ENCODE measurements around the gene ERMP1.

ERMP1 gene

DNA sequence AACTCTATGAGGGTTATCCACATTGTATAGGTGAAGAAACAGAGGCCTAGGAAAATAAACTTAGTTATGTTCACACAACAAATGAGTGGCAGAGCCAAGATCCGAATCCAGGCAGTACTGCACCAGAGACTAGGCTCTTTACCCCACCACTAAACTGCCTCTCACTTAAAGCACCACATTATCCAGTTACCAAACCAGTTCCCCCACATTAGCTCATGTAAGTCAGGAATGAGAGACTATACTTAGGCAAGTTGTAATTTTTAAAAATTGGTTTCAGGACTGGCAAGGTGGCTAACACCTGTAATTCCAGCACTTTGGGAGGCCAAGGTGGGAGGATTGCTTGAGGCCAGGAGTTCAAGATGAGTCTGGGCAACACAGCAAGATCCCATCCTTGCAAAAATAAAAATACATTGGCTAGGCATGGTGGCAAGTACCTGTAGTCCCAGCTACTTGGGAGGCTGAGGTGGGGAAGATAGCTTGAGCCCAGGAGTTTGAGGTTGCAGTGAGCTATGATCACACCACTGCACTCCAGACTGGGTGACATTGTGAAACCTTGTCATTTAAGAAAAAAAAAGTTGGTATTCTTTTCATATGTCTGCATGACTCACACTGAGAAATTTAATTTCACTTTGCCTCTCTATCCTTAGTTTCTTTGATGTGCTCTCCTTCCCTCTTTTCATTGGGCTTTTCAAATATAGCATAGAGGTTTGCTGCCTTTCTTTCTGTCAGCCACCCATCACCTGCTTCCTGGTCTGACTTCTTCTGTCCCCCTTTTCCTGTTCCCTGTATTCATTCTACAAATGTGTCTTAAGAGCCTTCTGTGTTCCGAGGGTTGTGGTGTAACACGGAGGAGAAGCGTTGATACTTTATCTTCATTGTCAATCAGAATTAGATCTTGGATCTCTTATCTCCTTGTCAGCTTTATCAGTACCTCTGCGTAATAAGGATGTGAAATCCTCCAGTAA, 64.7 kb downstream of the ERMP1 start:
- H3K27me3 ChIP-seq (replicated peaks; ENCODE audit: control insufficient read depth, insufficient read depth, low read length): no peaks in the 10 kb centered on the region
- H3K36me3 ChIP-seq (ENCODE audit: control insufficient read depth, insufficient read depth, low read length, severe bottlenecking): peaks cover 97% of the 10 kb centered on the region
- H3K9ac ChIP-seq (ENCODE audit: low read length): no peak overlapping the region
- no peaks in the 10 kb centered on the region for H3K4me1 ChIP-seq (ENCODE audit: control insufficient read depth, insufficient read depth, low read length)
- no peaks in the 10 kb centered on the region for H3K9me3 ChIP-seq (ENCODE audit: control insufficient read depth, low read length)
- peak; percentile 25 for DNase-seq (ENCODE audit: low read depth)
- no peak overlapping the region for H3K4me3 ChIP-seq (ENCODE audit: low read length)

DNA sequence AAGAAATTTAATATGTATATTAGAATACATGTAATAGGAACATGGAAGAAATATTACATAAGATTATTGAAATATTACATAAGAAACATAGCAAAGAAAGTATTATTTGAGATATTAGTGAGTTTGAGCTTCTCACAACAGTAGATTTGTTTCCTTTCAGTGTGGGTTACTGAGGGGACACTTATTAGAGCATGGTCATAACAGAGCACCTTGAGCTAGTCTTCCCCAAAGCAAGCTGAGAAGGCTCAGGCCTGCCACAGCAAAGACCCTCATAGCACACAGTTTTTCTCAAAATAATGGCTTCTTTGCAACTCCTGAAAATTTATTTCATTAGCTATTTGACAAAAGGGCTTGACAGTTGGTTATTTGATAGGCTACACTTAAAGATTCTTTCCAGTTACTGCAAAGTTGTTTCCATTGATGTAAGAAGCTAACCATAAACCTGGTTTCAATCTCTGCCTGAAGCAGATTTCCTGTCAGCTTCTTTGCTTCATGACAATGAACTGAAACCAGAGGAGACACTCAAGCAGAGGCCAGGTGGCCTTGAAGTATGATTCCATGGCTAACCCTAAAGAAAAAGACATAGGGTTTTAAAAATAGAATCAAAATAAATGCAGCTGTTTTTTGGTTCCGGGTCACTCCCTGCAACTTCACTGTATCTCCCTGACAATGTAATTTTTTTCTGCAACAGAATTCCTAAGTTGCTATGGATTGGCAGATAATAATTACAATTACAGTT, 68.6 kb downstream of the ERMP1 start:
- Histone ChIP-seq H3K9me3 (ENCODE audit: control insufficient read depth, low read length) (no peaks in the 10 kb centered on the region), H3K4me3 (ENCODE audit: low read length) (no peak overlapping the region), H3K9ac (ENCODE audit: low read length) (no peak overlapping the region), H3K4me1 (ENCODE audit: control insufficient read depth, insufficient read depth, low read length) (no peaks in the 10 kb centered on the region), H3K36me3 (ENCODE audit: control insufficient read depth, insufficient read depth, low read length, severe bottlenecking) (peaks cover 87% of the 10 kb centered on the region), H3K27me3 (replicated peaks; ENCODE audit: control insufficient read depth, insufficient read depth, low read length) (no peaks in the 10 kb centered on the region)
- no peak for DNase-seq (ENCODE audit: low read depth)

DNA sequence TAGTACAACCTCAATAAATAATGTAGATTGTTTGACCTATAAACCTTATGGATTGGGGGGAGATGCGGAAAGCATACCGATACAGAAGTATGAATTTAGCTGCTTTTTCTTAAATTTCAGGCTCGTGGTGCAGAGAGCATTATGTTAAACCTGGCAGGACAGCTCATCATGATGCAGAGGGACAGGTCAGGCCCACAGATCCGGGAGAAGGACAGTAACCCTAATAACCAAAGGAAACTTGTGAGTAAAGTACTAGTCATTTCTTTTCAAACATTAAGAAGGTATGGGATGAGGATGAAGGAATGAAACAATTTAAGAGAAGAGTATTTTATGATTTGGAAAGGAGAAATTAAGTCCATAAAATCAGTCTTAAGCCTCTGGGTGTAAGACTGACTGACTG, 70.5 kb downstream of the ERMP1 start:
- no peaks in the 10 kb centered on the region for H3K27me3 ChIP-seq (replicated peaks; ENCODE audit: control insufficient read depth, insufficient read depth, low read length)
- no peaks in the 10 kb centered on the region for H3K4me1 ChIP-seq (ENCODE audit: control insufficient read depth, insufficient read depth, low read length)
- H3K4me3 ChIP-seq (ENCODE audit: low read length): no peak overlapping the region
- H3K36me3 ChIP-seq (ENCODE audit: control insufficient read depth, insufficient read depth, low read length, severe bottlenecking): peaks cover 86% of the 10 kb centered on the region
- no peaks in the 10 kb centered on the region for H3K9me3 ChIP-seq (ENCODE audit: control insufficient read depth, low read length)
- H3K9ac ChIP-seq (ENCODE audit: low read length): no peak overlapping the region
- DNase-seq (ENCODE audit: low read depth): no peak

- peaks cover 85% of the 10 kb centered on the region for H3K36me3 ChIP-seq (ENCODE audit: control insufficient read depth, insufficient read depth, low read length, severe bottlenecking)
- H3K27me3 ChIP-seq (replicated peaks; ENCODE audit: control insufficient read depth, insufficient read depth, low read length): no peaks in the 10 kb centered on the region
- no peak overlapping the region for H3K4me3 ChIP-seq (ENCODE audit: low read length)
- H3K9me3 ChIP-seq (ENCODE audit: control insufficient read depth, low read length): no peaks in the 10 kb centered on the region
- DNase-seq (ENCODE audit: low read depth): no peak
- H3K4me1 ChIP-seq (ENCODE audit: control insufficient read depth, insufficient read depth, low read length): no peaks in the 10 kb centered on the region
- H3K9ac ChIP-seq (ENCODE audit: low read length): no peak overlapping the region
Measured at GRCh38 chr9:5760338-5760737, 72.6 kb downstream of the ERMP1 start.

- Histone ChIP-seq H3K36me3 (ENCODE audit: control insufficient read depth, insufficient read depth, low read length, severe bottlenecking) (peaks cover 65% of the 10 kb centered on the region), H3K9me3 (ENCODE audit: control insufficient read depth, low read length) (no peaks in the 10 kb centered on the region), H3K27me3 (replicated peaks; ENCODE audit: control insufficient read depth, insufficient read depth, low read length) (no peaks in the 10 kb centered on the region), H3K4me1 (ENCODE audit: control insufficient read depth, insufficient read depth, low read length) (no peaks in the 10 kb centered on the region), H3K9ac (ENCODE audit: low read length) (no peak overlapping the region), H3K4me3 (ENCODE audit: low read length) (no peak overlapping the region)
- no peak for DNase-seq (ENCODE audit: low read depth)
Measured at GRCh38 chr9:5756633-5757032, 76.3 kb downstream of the ERMP1 start.

GRCh38 chr9:5750569-5750968, 82.3 kb downstream of the ERMP1 start:
- H3K9me3 ChIP-seq (ENCODE audit: control insufficient read depth, low read length): no peaks in the 10 kb centered on the region
- no peaks in the 10 kb centered on the region for H3K27me3 ChIP-seq (replicated peaks; ENCODE audit: control insufficient read depth, insufficient read depth, low read length)
- H3K36me3 ChIP-seq (ENCODE audit: control insufficient read depth, insufficient read depth, low read length, severe bottlenecking): peaks cover 62% of the 10 kb centered on the region
- H3K4me3 ChIP-seq (ENCODE audit: low read length): no peak overlapping the region
- H3K4me1 ChIP-seq (ENCODE audit: control insufficient read depth, insufficient read depth, low read length): no peaks in the 10 kb centered on the region
- DNase-seq (ENCODE audit: low read depth): no peak
- no peak overlapping the region for H3K9ac ChIP-seq (ENCODE audit: low read length)

DNA sequence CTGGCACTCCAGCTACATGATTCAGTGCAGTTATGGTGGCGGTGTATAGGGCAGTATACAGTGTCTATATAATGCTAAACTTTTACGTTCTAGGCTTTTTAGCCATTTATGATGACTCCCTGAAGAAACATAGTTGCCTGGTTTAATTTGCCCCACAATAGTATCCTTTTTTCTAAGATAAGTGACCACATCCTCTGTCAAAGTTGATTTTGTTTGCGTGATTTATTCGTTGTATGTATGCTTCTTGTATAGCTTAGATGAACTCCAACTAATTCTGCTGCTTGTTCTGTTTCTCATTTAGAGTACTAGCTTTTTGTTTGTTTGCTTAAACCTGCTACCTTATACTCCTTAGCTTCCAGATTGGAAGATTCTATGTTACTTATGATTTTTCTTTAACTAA, 83.6 kb downstream of the ERMP1 start:
- H3K4me3 ChIP-seq (ENCODE audit: low read length): no peak overlapping the region
- H3K9me3 ChIP-seq (ENCODE audit: control insufficient read depth, low read length): no peaks in the 10 kb centered on the region
- no peaks in the 10 kb centered on the region for H3K27me3 ChIP-seq (replicated peaks; ENCODE audit: control insufficient read depth, insufficient read depth, low read length)
- H3K4me1 ChIP-seq (ENCODE audit: control insufficient read depth, insufficient read depth, low read length): no peaks in the 10 kb centered on the region
- H3K36me3 ChIP-seq (ENCODE audit: control insufficient read depth, insufficient read depth, low read length, severe bottlenecking): peaks cover 64% of the 10 kb centered on the region
- no peak for DNase-seq (ENCODE audit: low read depth)
- H3K9ac ChIP-seq (ENCODE audit: low read length): no peak overlapping the region

DNA sequence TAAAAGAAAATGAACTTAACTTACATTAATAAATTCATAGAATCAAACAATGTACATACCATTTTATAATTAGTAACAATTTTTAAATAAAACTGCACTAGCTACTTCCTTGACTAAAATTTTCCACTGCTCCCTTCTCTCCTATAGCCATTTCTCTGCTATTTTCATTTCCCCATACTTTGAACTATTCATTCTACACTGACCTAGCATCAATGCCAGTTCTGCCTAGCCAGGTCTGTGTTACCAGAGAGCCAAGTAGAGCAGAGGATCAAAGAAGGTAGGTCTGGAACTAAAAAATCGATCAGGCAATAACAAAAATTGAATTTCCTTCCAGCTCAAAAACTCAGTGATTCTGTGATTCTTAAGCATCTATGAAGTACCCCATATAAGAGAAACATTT, 84.5 kb downstream of the ERMP1 start:
- no peak for DNase-seq (ENCODE audit: low read depth)
- Histone ChIP-seq H3K4me3 (ENCODE audit: low read length) (no peak overlapping the region), H3K36me3 (ENCODE audit: control insufficient read depth, insufficient read depth, low read length, severe bottlenecking) (peaks cover 65% of the 10 kb centered on the region), H3K9ac (ENCODE audit: low read length) (no peak overlapping the region), H3K9me3 (ENCODE audit: control insufficient read depth, low read length) (no peaks in the 10 kb centered on the region), H3K27me3 (replicated peaks; ENCODE audit: control insufficient read depth, insufficient read depth, low read length) (no peaks in the 10 kb centered on the region), H3K4me1 (ENCODE audit: control insufficient read depth, insufficient read depth, low read length) (no peaks in the 10 kb centered on the region)

- Histone ChIP-seq H3K36me3 (ENCODE audit: control insufficient read depth, insufficient read depth, low read length, severe bottlenecking) (peaks cover 80% of the 10 kb centered on the region), H3K4me3 (ENCODE audit: low read length) (no peak overlapping the region), H3K9ac (ENCODE audit: low read length) (no peak overlapping the region), H3K27me3 (replicated peaks; ENCODE audit: control insufficient read depth, insufficient read depth, low read length) (no peaks in the 10 kb centered on the region), H3K9me3 (ENCODE audit: control insufficient read depth, low read length) (no peaks in the 10 kb centered on the region), H3K4me1 (ENCODE audit: control insufficient read depth, insufficient read depth, low read length) (peaks cover 4% of the 10 kb centered on the region)
- no peak for DNase-seq (ENCODE audit: low read depth)
Measured at GRCh38 chr9:5743109-5743508, 89.8 kb downstream of the ERMP1 start.

DNA sequence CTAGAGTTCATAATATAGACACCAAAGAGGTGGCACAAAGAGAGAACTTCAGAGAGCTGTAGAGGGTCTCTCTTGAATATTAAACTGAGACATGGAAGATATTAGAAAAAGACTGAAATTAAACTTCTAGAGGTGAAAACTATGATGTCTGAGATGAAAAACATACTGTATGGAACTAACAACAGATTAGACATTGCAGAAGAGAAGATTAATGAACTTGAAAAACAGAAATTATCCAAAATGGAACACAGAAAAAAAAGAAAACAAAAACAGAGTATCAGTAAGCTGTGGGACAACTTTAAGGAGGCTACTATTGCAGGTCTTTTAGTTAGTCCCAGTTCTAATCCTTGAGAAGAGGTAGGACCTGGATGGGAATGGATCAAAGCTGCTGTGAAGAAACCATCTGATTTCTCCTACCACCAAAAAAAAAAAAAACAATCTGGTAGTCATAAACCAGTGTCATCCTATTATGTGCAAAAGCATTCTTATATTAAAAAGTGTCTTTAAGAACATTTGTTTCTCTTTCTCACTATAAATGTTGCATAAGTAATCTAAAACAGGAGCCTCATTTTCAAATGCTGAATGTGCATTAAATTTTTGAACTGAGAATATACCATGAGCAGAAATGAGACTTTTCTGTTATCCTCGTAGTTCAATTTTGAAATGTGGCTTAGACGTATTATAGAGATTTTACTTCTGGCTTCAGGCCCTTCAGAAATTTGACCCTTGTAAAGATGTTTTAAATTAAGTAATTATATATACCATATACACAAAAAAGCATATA, 96.2 kb downstream of the ERMP1 start:
- peaks cover 55% of the 10 kb centered on the region for H3K36me3 ChIP-seq (ENCODE audit: control insufficient read depth, insufficient read depth, low read length, severe bottlenecking)
- no peaks in the 10 kb centered on the region for H3K4me1 ChIP-seq (ENCODE audit: control insufficient read depth, insufficient read depth, low read length)

GRCh38 chr9:5735072-5735471, 97.8 kb downstream of the ERMP1 start:
- no peak for DNase-seq (ENCODE audit: low read depth)
- Histone ChIP-seq H3K9me3 (ENCODE audit: control insufficient read depth, low read length) (no peaks in the 10 kb centered on the region), H3K27me3 (replicated peaks; ENCODE audit: control insufficient read depth, insufficient read depth, low read length) (no peaks in the 10 kb centered on the region), H3K4me3 (ENCODE audit: low read length) (no peak overlapping the region), H3K9ac (ENCODE audit: low read length) (no peak overlapping the region), H3K36me3 (ENCODE audit: control insufficient read depth, insufficient read depth, low read length, severe bottlenecking) (peaks cover 44% of the 10 kb centered on the region), H3K4me1 (ENCODE audit: control insufficient read depth, insufficient read depth, low read length) (no peaks in the 10 kb centered on the region)

More for the DNA sequence above, 96.2 kb downstream of the ERMP1 start:
- no peaks in the 10 kb centered on the region for H3K9me3 ChIP-seq (ENCODE audit: control insufficient read depth, low read length)
- H3K9ac ChIP-seq (ENCODE audit: low read length): no peak overlapping the region
- DNase-seq (ENCODE audit: low read depth): no peak
- H3K27me3 ChIP-seq (replicated peaks; ENCODE audit: control insufficient read depth, insufficient read depth, low read length): no peaks in the 10 kb centered on the region
- no peak overlapping the region for H3K4me3 ChIP-seq (ENCODE audit: low read length)
